B cell (primary cell): Measurements from ENCODE around the gene ODC1. TPM values are rescaled to one million over a fixed set of nuclear protein-coding genes. Genes with fewer than 3 reads are reported as not detected.

ENCODE experiments used
- ATAC-seq: fragments of 200-7000 bp; cut with Tn5 transposase; one replicate; pipeline ENCODE4 v1.10.0; 2021; ENCODE audit warnings: low read depth, mild to moderate bottlenecking, moderate number of reproducible peaks, moderate library complexity
- CTCF ChIA-PET: fragments of 350-600 bp; sonication (Branson Sonifier 250); formaldehyde crosslinking; loops from one replicate; lab custom pipeline; 2021; ENCODE audit warnings: antibody characterized with exemption, inconsistent platforms; lab: Charles Lee
- POLR2A ChIA-PET: fragments of 350-600 bp; sonication (Branson Sonifier 250); formaldehyde crosslinking; loops from one replicate; lab custom pipeline; 2021; ENCODE audit warnings: antibody characterized with exemption; lab: Charles Lee
- DNase-seq: peaks from one replicate; pipeline ENCODE4 v3.0.0; 2013
- H2AFZ ChIP-seq: 2 replicates; pipeline ENCODE4 v1.6.1; 2012; ENCODE audit warnings: mild to moderate bottlenecking, low read depth, low read length; ENCODE audit not compliant: insufficient read depth, poor library complexity, severe bottlenecking
- H3K27ac ChIP-seq, 2 donors: 1 replicate in 1 of 2; 2 replicates in 1 of 2; pipeline ENCODE4 v1.5.1; 2012 to 2013; ENCODE audit warnings: low read length in 2 of 2, mild to moderate bottlenecking in 2 of 2, moderate library complexity in 1 of 2
- H3K27me3 ChIP-seq, 4 experiments: fragments of 200-600 bp in 1 of 4; sonication (generic) in 1 of 4; replicated peaks in 1 of 4; 1 replicate in 2 of 4; 2 replicates in 2 of 4; pipeline versions ENCODE4 v1.6.1 to v1.7.0; 2013 to 2016; ENCODE audit warnings: low read length in 3 of 4, mild to moderate bottlenecking in 2 of 4, mixed read lengths in 1 of 4, moderate library complexity in 1 of 4; ENCODE audit not compliant: insufficient read depth in 4 of 4, control insufficient read depth in 3 of 4; ENCODE audit errors: control extremely low read depth in 1 of 4
- H3K36me3 ChIP-seq, 2 experiments: replicated peaks in 1 of 2; 1 replicate in 1 of 2; 2 replicates in 1 of 2; pipeline versions ENCODE4 v1.6.1 to v1.7.1; 2013; ENCODE audit warnings: low read length in 1 of 2; ENCODE audit not compliant: insufficient read depth in 2 of 2, control insufficient read depth in 1 of 2; ENCODE audit errors: control extremely low read depth in 1 of 2, extremely low read depth in 1 of 2
- H3K4me1 ChIP-seq, 2 donors: fragments of 200-600 bp in 1 of 2; sonication (generic) in 1 of 2; 1 replicate in 1 of 2; 2 replicates in 1 of 2; pipeline versions ENCODE4 v1.5.1 to v1.6.1; 2013 to 2017; ENCODE audit warnings: low read length in 2 of 2; ENCODE audit not compliant: control insufficient read depth in 2 of 2, insufficient read depth in 2 of 2
- H3K4me2 ChIP-seq: replicated peaks from 2 replicates; pipeline ENCODE3; 2012; ENCODE audit warnings: mild to moderate bottlenecking, low read depth, low read length; ENCODE audit not compliant: poor library complexity, severe bottlenecking
- H3K4me3 ChIP-seq, 5 experiments: fragments of 200-600 bp in 1 of 5; sonication (generic) in 1 of 5; 1 replicate in 3 of 5; 2 replicates in 2 of 5; pipeline versions ENCODE4 v1.5.1 to v1.7.0; 2011 to 2016; ENCODE audit warnings: low read length in 4 of 5, mild to moderate bottlenecking in 4 of 5, low read depth in 2 of 5, control low read depth in 1 of 5, moderate library complexity in 1 of 5; ENCODE audit not compliant: insufficient read depth in 1 of 5; ENCODE audit errors: control extremely low read depth in 1 of 5, extremely low read depth in 1 of 5
- H3K79me2 ChIP-seq: fragments of 200-600 bp; sonication (generic); one replicate; pipeline ENCODE4 v1.6.0; 2016; ENCODE audit warnings: low read length; ENCODE audit not compliant: control insufficient read depth, insufficient read depth
- H3K9ac ChIP-seq: fragments of 200-600 bp; sonication (generic); 2 replicates; pipeline ENCODE4 v1.6.1; 2017; ENCODE audit warnings: mild to moderate bottlenecking, low read length, moderate library complexity
- H3K9me3 ChIP-seq, 3 donors: one replicate each; pipeline versions ENCODE4 v1.6.1 to v1.7.1; 2013; ENCODE audit warnings: low read length in 2 of 3; ENCODE audit not compliant: control insufficient read depth in 2 of 3, insufficient read depth in 1 of 3; ENCODE audit errors: control extremely low read depth in 1 of 3
- H4K20me1 ChIP-seq: 2 replicates; pipeline ENCODE4 v1.6.0; 2012; ENCODE audit warnings: mild to moderate bottlenecking, low read length; ENCODE audit not compliant: insufficient read depth, control insufficient read depth, poor library complexity, severe bottlenecking
- H3K27ac Mint-ChIP-seq: one replicate; pipeline ENCODE4 v1.8.0; 2021; ENCODE audit warnings: mixed read lengths
- H3K27me3 Mint-ChIP-seq: one replicate; pipeline ENCODE4 v1.8.0; 2021; ENCODE audit warnings: mixed read lengths
- H3K4me1 Mint-ChIP-seq: one replicate; pipeline ENCODE4 v1.8.0; 2021; ENCODE audit warnings: mixed read lengths
- H3K4me3 Mint-ChIP-seq: one replicate; pipeline ENCODE4 v1.8.0; 2021; ENCODE audit warnings: mixed read lengths
- H3K9me3 Mint-ChIP-seq: one replicate; pipeline ENCODE4 v1.8.0; 2022; ENCODE audit warnings: mixed read lengths; ENCODE audit not compliant: insufficient read depth
- CTCF ChIP-seq: fragments of 200-600 bp; IDR thresholded peaks from one replicate; pipeline ENCODE4 v1.8.0; 2022; ENCODE audit warnings: antibody characterized with exemption, mild to moderate bottlenecking
- EZH2 ChIP-seq: IDR thresholded peaks from 2 replicates; pipeline ENCODE4 v1.6.1; 2012; ENCODE audit warnings: borderline replicate concordance, low read depth, mild to moderate bottlenecking, moderate library complexity, low read length; ENCODE audit not compliant: insufficient read depth, poor library complexity, severe bottlenecking
- WGBS: methylation state at CpG from one replicate; pipeline ENCODE4 v1.1.5; 2013; ENCODE audit warnings: missing lambda C conversion rate; ENCODE audit not compliant: insufficient coverage; 5-methylcytosine and 5-hydroxymethylcytosine counted together
- intact Hi-C: fragments of 100-400 bp; cut with micrococcal nuclease; formaldehyde crosslinking; loops from one replicate; pipeline ENCODE4 v1.10.0; 2022
- polyA plus RNA-seq: library from polyadenylated mRNA; depleted of rRNA; stranded (reverse); fragments of >200 nt; gene quantifications from 2 replicates; pipeline ENCODE4 v1.2.3, GENCODE V29; 2012
- total RNA-seq, 2 donors: library from RNA; stranded (reverse); fragments of 120-200 nt in 1 of 2; gene quantifications; 1 replicate in 1 of 2; 2 replicates in 1 of 2; pipeline versions ENCODE4 v1.2.3 to v1.2.4, GENCODE V29; 2013 to 2022

Gene ODC1
- total and polyA plus RNA-seq, 2 donors (not counting 1 experiment from before 2014, with no cell fraction given) = 88.7 to 171 TPM

GRCh38 chr2:10476723-10477442, 28.8 kb upstream of the ODC1 start:
- Histone ChIP-seq H3K4me1 (no peaks in the 10 kb centered on the region), H3K27ac (no peak overlapping the region), H2AFZ (no peak overlapping the region), H3K36me3 (no peaks in the 10 kb centered on the region), H3K4me2 (no peak overlapping the region), H4K20me1 (no peaks in the 10 kb centered on the region), H3K4me3 (no peak overlapping the region), H3K79me2 (no peaks in the 10 kb centered on the region), H3K9ac (no peak overlapping the region), H3K9me3 (no peaks in the 10 kb centered on the region), H3K27me3 (peaks cover 0 to 6% (median 0%) of the 10 kb centered on the region in 4 experiments)
- DNase-seq (no peak), ATAC-seq (no peak)
- POLR2A ChIA-PET = no interaction called here
- no peak overlapping the region for H3K27ac Mint-ChIP-seq
- WGBS = 74% methylated on average over 7 of the region's 12 CpGs
- peaks cover 18% of the 10 kb centered on the region for H3K4me1 Mint-ChIP-seq
- CTCF ChIA-PET = no interaction called here
- peaks cover 6% of the 10 kb centered on the region for H3K27me3 Mint-ChIP-seq
- H3K9me3 Mint-ChIP-seq = no peaks in the 10 kb centered on the region
- no peak for TF ChIP-seq EZH2
- no peak for TF ChIP-seq CTCF
- H3K4me3 Mint-ChIP-seq = no peak overlapping the region
- intact Hi-C loops = no loop called here

- Histone ChIP-seq H3K9me3 (no peaks in the 10 kb centered on the region), H3K4me2 (no peak overlapping the region), H4K20me1 (no peaks in the 10 kb centered on the region), H3K27me3 (no peaks in the 10 kb centered on the region), H3K79me2 (no peaks in the 10 kb centered on the region), H2AFZ (no peak overlapping the region), H3K4me1 (no peaks in the 10 kb centered on the region), H3K4me3 (no peak overlapping the region), H3K36me3 (no peaks in the 10 kb centered on the region), H3K27ac (no peak overlapping the region), H3K9ac (no peak overlapping the region)
- TF ChIP-seq EZH2 = no peak
- no peak for TF ChIP-seq CTCF
- CTCF ChIA-PET = no interaction called here
- DNase-seq = no peak
- intact Hi-C loops = no loop called here
- POLR2A ChIA-PET = no interaction called here
- H3K4me3 Mint-ChIP-seq = no peak overlapping the region
- no peaks in the 10 kb centered on the region for H3K9me3 Mint-ChIP-seq
- ATAC-seq = no peak
- H3K27ac Mint-ChIP-seq = no peak overlapping the region
- H3K4me1 Mint-ChIP-seq = peaks cover 18% of the 10 kb centered on the region
- 93% methylated on average over 20 of the region's 22 CpGs for WGBS
- H3K27me3 Mint-ChIP-seq = no peaks in the 10 kb centered on the region
These were observed 27.9 kb upstream of the ODC1 start for GRCh38 chr2:10475811-10476660.
